ENCODE data around the gene CD300LF.

The CD300LF gene

GRCh38 chr17:74686761-74687160 lies 26.0 kb downstream of the CD300LF start:
- DNase-seq (ENCODE audit: low spot score), result no peak

GRCh38 chr17:74682471-74683190 lies 30.1 kb downstream of the CD300LF start:
- DNase-seq (ENCODE audit: low spot score), result no peak

GRCh38 chr17:74682028-74682427 lies 30.7 kb downstream of the CD300LF start:
- DNase-seq (ENCODE audit: low spot score), result no peak

GRCh38 chr17:74680941-74681340 lies 31.8 kb downstream of the CD300LF start:
- no peak for DNase-seq (ENCODE audit: low spot score)

GRCh38 chr17:74680213-74680612 lies 32.5 kb downstream of the CD300LF start:
- no peak for DNase-seq (ENCODE audit: low spot score)

- no peak for DNase-seq (ENCODE audit: low spot score)
Observed at GRCh38 chr17:74679374-74679773, 33.3 kb downstream of the CD300LF start.

- DNase-seq (ENCODE audit: low spot score), result no peak
Observed at GRCh38 chr17:74678541-74678940, 34.2 kb downstream of the CD300LF start.

GRCh38 chr17:74677558-74678466 lies 34.9 kb downstream of the CD300LF start:
- no peak for DNase-seq (ENCODE audit: low spot score)

- peak; percentile 10 for DNase-seq (ENCODE audit: low spot score)
Observed at GRCh38 chr17:74671031-74671771, 41.5 kb downstream of the CD300LF start.

- DNase-seq (ENCODE audit: low spot score), result no peak
Observed at GRCh38 chr17:74670329-74670728, 42.4 kb downstream of the CD300LF start.

GRCh38 chr17:74663561-74663960 lies 49.2 kb downstream of the CD300LF start:
- no peak for DNase-seq (ENCODE audit: low spot score)

GRCh38 chr17:74659889-74660288 lies 52.8 kb downstream of the CD300LF start:
- DNase-seq (ENCODE audit: low spot score), result no peak

- DNase-seq (ENCODE audit: low spot score), result no peak
Observed at GRCh38 chr17:74658620-74659019, 54.1 kb downstream of the CD300LF start.

GRCh38 chr17:74654742-74655141 lies 58.0 kb downstream of the CD300LF start:
- DNase-seq (ENCODE audit: low spot score), result no peak

- DNase-seq (ENCODE audit: low spot score), result no peak
Observed at GRCh38 chr17:74652020-74652419, 60.7 kb downstream of the CD300LF start.

- DNase-seq (ENCODE audit: low spot score), result no peak
Observed at GRCh38 chr17:74649909-74650308, 62.8 kb downstream of the CD300LF start.

GRCh38 chr17:74647871-74648672 lies 64.7 kb downstream of the CD300LF start:
- no peak for DNase-seq (ENCODE audit: low spot score)

GRCh38 chr17:74646231-74646630 lies 66.5 kb downstream of the CD300LF start:
- no peak for DNase-seq (ENCODE audit: low spot score)

GRCh38 chr17:74645010-74645409 lies 67.7 kb downstream of the CD300LF start:
- no peak for DNase-seq (ENCODE audit: low spot score)

GRCh38 chr17:74644419-74644818 lies 68.3 kb downstream of the CD300LF start:
- DNase-seq (ENCODE audit: low spot score), result no peak
